Activated T-cell treated with anti-CD3 and anti-CD28 coated beads for 4 hours (primary cell): ENCODE data around the gene SENP3.
A peak's percentile ranks its signal among the peaks of the same experiment; 100 is the strongest.
"Not testable (repeated sequence)": the region's sequence is repeated elsewhere in the genome, so short reads cannot be mapped to it uniquely, and the experiment has no call there.

Experiments used
- DNase-seq: peaks from one replicate; pipeline ENCODE4 v3.0.0-alpha.2; 2020

The SENP3 gene

DNA sequence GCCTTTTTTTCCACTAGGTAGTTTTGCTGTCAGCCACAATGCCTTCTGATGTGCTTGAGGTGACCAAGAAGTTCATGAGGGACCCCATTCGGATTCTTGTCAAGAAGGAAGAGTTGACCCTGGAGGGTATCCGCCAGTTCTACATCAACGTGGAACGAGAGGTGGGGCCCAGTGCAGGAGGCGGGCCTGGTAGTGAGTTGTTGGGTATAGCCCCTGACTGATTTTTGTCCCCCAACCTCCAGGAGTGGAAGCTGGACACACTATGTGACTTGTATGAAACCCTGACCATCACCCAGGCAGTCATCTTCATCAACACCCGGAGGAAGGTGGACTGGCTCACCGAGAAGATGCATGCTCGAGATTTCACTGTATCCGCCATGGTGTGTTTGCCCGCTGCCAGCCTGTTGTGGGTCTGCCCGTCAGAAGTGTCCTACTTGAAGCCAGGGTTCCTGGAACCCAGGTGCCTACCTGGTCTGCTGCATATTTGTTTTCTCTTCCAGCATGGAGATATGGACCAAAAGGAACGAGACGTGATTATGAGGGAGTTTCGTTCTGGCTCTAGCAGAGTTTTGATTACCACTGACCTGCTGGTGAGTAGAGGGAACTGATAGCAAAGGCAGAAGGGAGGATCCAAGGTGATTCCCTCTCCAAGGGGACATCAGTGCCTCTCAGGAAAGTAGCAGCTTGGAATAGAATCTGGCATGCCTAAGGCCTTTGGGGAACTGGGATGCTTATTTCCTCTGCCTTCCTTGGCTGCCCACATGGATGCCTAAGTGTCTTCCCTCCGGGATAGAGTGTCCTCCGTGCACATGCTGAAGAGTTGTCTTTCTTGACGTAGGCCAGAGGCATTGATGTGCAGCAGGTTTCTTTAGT lies 15.8 kb downstream of the SENP3 start:
- DNase-seq, result no peak

DNA sequence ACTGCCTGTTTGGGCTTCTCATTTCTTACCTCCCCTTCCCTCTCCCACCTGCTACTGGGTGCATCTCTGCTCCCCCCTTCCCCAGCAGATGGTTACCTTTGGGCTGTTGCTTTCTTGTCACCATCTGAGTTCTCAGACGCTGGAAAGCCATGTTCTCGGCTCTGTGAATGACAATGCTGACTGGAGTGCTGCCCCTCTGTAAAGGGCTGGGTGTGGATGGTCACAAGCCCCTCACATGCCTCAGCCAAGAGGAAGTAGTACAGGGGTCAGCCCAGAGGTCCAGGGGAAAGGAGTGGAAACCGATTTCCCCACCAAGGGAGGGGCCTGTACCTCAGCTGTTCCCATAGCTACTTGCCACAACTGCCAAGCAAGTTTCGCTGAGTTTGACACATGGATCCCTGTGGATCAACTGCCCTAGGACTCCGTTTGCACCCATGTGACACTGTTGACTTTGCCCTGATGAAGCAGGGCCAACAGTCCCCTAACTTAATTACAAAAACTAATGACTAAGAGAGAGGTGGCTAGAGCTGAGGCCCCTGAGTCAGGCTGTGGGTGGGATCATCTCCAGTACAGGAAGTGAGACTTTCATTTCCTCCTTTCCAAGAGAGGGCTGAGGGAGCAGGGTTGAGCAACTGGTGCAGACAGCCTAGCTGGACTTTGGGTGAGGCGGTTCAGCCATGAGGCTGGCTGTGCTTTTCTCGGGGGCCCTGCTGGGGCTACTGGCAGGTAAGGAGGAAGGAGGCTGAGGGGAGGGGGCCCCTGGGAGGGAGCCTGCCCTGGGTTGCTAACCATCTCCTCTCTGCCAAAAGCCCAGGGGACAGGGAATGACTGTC lies 17.5 kb downstream of the SENP3 start, which contains the start of gene CD68:
TSS of gene CD68 (plus strand) at position 638 of the 833 bp plus-strand sequence. CDS start at position 678, 40 bp downstream.
- peak; percentile 60 for DNase-seq

DNA sequence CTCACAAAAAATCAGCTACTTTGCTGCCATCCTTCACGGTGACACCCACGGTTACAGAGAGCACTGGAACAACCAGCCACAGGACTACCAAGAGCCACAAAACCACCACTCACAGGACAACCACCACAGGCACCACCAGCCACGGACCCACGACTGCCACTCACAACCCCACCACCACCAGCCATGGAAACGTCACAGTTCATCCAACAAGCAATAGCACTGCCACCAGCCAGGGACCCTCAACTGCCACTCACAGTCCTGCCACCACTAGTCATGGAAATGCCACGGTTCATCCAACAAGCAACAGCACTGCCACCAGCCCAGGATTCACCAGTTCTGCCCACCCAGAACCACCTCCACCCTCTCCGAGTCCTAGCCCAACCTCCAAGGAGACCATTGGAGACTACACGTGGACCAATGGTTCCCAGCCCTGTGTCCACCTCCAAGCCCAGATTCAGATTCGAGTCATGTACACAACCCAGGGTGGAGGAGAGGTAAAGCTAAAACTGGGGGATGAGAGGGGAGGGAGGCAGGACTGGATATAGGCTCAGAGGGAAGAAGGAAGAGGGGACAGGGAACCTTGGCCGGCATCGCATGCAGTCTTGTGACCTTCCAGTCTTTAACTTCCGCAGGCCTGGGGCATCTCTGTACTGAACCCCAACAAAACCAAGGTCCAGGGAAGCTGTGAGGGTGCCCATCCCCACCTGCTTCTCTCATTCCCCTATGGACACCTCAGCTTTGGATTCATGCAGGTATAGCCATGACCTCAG lies 18.3 kb downstream of the SENP3 start:
- no peak for DNase-seq

DNA sequence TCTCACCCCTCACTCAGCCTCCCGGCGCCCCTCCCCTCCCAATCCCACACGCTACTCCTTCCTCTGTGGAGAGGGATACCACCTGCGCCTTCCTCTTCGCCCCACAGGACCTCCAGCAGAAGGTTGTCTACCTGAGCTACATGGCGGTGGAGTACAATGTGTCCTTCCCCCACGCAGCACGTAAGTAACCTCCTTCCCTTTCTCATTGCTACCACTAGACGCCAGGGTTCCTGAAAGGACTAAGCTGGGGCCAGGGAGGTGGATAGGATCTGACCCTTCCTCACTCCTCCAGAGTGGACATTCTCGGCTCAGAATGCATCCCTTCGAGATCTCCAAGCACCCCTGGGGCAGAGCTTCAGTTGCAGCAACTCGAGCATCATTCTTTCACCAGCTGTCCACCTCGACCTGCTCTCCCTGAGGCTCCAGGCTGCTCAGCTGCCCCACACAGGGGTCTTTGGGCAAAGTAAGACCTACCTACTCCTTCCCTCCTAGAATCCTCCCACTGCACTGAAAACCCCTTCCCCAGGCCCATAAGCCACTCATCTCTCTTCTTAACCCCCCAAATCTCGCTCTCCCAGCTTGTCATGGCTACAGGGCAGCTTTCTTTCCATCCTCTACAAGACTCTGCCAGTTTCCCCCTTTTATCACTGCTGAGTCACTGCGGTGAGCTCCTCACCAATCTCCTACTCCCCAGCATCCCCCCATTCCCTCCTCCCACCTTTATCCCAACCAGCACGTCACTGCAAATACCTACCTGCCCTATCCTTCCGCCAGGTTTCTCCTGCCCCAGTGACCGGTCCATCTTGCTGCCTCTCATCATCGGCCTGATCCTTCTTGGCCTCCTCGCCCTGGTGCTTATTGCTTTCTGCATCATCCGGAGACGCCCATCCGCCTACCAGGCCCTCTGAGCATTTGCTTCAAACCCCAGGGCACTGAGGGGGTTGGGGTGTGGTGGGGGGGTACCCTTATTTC lies 19.2 kb downstream of the SENP3 start:
- DNase-seq, result no peak

DNA sequence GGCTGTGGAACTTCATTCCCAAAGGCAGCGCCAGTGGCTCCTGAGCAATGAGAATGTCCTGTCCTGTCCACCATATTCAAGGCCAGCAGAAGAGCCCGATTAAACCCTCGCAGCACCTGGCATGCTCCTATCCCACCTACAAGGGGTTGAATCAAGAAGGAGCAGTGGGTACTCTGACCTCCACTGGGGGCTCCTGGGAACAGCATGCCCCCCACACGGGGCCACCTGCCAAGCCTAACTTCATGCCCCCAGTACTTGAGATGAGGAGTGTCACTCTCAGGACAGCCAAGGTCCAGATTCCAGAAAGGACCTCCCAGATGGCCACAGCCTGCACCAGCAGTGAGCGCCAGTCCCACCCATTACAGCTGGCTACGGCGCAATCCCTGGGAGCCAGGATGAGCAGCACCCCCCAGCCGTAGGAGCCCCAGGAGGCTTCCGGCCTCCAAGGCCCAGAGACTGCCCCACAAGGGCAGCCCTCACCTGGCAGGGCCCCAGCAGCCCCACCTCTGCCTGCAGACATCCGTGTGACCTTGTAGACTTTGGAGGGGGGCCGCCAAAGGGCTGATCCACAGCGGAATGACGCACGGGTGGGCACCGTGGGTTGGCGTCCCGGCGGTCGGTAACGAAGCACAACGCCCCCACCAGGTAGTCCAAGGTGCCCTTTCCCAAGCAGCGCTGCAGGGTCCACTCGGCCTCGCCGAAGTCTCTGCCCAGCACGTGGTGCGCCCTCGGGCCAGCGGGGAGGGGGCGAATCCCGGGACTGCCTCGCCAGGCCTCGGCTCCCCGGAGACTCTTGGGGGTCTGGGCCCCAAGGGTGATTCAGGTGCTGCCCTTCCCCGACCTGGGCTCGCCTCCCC lies 20.9 kb downstream of the SENP3 start:
- DNase-seq, result no peak

DNA sequence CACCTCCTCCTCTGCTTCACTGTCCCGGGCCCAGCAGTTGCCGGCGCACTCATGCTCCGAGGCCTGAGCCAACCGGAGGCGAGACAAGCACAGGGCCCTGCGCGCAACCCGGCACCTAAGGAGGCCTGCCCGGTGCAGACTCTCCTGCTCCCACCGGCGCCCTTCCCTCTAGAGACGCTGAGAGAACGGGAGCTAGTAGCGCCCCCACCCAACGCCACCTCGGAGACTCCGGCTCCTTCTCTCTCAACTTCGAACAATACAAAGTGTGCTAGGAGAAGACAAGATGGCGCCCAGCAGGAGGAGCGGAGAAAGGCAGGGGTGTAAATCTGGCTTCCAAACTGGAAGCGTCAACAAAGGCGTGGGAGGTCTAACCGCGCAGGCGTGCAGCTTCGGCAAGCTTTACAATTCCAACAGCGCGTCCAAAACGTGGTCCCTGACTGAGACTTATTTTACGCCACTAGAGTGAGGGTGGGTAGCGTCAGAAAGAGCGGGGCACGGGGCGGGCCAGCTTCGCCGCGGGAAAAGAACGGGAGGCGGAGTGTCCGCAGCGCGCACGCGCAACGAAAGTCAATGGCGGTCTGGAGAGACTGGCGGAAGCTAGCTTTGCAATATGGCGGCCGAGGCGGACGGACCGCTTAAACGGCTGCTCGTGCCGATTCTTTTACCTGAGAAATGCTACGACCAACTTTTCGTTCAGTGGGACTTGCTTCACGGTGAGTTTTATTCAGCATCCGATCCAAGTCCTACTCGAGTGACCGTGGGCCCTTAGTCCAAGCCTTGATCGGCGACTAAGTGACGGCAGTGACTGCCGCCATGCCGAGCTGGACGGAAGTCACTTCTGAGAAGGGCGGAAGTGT lies 21.8 kb downstream of the SENP3 start, which contains the start of gene MPDU1:
TSS of gene MPDU1 (plus strand) at position 600 of the 857 bp plus-strand sequence. CDS start at position 611, 11 bp downstream.
- DNase-seq, result peak; percentile 88

DNA sequence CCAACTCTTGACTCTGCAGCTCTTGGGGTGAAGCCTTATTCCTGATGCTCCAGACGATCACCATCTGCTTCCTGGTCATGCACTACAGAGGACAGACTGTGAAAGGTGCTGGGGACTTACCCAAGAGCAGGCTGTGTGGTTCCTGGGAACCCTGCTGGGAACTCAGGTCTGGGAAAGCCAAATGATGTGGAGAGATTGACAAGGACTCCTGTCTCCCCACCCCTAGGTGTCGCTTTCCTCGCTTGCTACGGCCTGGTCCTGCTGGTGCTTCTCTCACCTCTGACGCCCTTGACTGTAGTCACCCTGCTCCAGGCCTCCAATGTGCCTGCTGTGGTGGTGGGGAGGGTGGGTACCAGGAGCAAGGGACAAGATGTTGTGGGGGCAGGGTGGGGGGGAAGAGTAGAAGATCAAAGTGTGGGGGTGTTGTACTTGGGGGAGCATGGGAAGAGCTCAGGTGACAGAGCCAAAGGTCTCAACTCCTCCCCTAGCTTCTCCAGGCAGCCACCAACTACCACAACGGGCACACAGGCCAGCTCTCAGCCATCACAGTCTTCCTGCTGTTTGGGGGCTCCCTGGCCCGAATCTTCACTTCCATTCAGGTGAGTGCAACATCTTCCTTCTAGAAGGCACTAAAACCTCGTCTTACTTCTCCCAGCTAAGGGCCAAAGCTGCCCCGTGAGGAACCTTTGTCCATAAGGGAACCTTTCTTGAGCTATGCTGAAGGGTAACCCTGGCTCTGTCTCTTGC lies 25.1 kb downstream of the SENP3 start:
- no peak for DNase-seq

DNA sequence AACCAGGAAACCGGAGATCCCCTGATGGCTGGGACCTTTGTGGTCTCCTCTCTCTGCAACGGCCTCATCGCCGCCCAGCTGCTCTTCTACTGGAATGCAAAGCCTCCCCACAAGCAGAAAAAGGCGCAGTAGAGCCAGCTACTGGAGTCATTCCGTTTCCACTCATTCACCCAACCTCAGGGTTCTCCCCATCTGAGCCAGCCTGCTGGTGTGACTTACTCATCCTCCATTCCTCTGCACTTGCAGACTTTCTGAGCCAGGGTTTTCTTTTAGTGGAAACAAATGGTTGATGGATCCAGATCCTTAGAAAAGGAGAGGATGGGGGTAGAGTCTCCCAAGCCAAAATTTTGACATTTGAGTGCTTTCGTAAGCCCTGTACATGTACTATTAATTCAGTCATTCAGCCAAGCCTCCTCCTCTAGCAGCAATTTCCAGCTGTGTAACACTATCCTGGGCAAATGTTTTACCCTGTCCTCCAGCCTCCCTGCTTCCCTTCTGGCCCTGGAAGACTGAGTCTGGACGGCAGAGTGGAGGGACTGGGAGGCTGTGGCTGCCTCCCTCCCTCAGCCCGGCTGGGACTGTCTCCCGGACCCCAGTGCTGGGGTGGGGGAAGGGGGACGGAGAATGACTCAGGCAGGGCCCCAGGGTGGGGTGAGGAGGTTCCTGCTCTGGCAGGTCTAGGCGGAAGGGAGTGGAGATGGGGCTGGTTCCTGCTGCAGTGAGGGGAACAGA lies 25.9 kb downstream of the SENP3 start:
- no peak for DNase-seq

DNA sequence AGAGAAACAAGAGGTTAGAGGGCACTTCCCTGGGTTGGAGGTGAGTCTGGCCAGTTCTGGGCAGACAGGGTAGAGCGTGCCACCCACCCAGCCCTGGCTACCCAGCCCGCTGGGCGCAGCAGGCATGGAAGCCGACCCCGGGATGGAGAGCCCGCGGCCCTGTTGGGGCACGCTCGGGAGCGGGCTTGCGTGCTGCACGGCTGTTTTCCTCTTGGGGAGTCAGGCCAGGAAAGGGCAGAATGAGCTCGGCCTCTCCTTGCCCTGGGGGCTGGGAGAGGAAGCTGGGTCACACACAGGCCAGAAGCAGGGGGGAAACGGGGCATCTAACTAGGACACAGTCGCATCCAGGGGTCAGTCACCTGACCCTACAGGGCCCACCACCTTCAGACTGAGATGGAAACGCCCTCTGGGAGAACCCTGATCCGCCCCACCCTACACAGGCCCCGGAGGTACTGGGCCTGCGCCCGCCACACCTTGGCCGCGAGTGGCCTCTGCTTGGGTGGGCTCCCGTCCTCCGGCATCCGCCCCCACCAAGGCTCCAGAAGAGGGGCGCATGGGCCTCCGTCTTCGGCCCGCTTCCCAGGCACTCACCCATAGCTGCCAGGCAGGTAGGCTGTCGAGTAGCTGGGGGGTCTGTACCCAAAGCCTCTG lies 27.0 kb downstream of the SENP3 start:
- DNase-seq, result no peak

DNA sequence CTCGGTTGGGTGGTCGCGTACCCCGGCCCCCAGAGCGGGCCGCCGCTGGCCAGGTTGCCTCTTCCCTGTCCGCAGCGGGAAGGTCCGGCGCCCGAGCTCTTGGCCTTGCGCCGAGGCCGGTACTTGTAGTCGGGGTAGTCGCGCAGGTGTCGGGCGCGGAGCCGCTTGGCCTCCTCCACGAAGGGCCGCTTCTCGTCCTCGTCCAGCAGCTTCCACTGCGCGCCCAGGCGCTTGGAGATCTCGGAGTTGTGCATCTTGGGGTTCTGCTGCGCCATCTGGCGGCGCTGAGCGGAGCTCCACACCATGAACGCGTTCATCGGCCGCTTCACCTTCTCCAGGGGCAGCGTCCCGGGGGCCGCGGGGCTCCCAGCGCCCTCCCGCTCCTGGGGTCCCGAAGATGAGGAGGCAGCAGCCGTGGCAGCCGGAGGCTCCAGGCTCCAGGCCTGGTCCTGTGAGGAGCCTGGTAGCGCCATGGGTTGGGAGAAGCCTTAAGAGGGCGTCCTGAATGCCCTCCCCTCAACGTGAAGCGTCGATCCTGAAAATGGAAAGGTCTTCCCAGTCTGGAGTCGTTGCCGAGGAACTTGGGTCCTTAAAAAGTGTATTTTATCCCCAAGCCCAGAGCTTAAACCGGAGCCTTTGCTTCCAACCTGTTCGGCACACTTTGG lies 27.6 kb downstream of the SENP3 start:
- peak; percentile 48 for DNase-seq

DNA sequence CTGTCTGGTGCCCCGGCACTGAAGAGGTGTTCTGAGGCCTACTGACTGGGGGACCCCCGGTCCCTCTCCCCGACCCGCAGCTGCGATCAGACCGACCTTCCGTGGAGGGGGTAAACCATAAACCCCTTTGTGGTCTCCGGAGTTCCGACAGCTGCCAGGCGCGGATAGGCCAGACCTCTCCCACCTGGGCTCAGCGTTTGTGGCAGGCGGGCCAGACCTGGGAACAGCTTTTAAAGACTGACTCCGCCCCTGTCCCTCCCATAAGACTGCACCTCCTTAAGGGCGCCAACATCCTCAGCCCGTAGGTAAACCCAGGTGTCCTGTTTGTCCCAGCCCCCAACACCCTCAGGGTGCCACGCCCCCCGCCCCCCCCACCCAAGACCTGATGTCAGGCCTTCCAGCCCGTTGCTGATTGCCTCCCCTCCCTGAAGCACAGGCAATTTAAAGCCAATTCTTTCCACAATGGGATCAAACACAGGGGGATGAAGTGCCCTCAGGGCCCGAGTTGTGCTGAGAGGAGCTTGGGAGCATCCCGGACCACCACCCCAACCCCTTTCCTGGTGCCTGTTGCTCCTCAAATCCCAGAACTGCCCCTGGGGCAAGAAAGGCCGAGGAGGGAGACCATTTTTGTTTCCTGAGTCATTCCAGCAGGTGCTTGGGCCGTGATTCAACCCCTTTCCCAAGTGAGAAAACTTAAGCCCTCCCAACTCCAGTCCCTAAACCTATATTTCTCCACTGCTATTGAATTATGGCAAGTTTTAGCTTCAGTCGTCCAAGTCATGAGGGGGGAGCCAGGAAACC lies 28.4 kb downstream of the SENP3 start, which contains the start of gene SOX15:
TSS of gene SOX15 (minus strand) at position 204 of the 801 bp plus-strand sequence. CDS start 418 bp downstream, outside the sequence.
- DNase-seq, result no peak

DNA sequence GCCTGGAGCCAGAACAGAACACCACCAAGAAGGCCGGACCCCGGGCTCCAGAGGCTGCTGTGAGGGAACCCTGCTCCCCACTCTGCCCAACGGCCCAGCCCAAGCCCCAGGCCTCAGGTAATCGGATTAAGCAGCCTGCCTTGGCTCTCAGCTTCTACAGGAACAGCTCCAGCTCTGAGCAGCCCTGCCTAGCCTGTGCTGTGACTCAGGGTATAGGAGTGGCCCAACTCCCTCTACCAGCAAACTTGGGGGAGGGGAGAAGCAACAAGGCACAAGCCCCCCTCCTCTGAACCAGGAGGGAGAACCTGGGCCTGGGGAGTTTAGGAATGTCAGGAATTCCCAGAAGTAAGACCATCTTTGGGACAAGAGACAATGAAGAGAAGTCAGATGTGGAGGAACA lies 29.0 kb downstream of the SENP3 start:
- no peak for DNase-seq

DNA sequence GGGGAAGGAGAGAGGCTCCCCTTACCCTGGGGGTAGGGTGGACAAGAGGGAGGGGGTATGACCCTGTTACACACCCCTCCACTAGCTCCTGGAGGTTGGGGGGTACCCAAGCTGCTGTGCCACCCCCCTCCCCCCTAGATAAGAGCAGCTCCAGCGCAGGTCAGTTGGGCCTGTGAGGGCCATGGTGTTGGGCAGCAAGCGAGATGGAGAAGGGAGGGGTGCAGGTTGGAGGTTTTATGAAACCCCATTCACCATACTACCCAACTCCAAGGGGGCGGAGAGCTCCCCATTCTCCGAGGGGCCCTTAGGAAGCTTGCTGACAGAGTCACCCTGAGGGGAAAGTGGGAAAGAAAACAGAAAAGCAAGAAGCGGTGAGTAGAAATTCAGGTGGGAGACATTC lies 29.9 kb downstream of the SENP3 start:
- DNase-seq, result no peak

DNA sequence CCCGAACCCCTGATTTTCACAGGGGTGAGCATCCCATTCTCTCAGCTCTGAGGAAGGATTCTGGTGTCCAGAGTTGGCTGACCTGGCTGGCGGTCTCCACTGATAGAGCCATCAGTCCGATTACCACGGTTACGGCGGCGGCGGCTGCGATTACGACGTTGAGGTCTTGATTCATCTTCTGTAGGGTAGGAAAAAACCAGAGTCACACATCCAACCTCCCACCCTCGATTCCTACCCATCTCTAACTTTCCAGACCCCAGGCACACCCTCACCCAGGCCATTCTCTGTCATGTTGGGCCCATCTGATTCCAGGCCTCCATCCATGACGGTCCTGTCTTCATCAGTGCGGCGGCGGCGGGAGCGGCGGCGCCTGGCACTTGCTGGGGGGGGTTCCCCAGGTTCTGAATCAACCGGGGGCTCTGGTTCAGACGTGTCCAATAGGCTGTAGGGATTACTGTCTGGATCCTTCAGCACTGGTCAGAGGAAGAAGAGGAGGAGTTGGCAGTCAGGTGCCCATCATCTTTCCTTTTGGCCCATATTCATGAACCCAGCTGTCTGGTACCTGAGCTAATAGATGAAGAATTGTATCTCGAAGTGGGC lies 30.8 kb downstream of the SENP3 start:
- DNase-seq, result no peak

DNA sequence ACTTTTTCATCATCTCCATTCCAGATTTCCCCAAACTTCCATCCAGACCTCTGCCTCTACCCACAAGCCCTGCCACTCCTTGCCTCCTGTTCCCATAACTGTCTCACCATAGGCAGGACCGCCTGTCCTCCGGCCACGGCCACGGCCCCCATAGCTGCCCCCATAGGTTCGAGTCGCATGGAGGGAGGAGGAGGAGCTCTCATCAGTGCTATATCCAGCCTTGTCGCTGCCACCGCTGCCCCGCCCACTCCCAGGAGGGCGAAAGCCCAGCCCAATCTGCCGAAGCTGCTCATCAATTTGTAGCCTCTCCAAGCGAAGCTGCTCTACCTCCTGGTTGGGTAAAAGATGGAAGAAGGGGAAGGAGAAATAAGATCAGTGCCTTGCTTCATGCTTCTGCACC lies 31.6 kb downstream of the SENP3 start:
- no peak for DNase-seq

DNA sequence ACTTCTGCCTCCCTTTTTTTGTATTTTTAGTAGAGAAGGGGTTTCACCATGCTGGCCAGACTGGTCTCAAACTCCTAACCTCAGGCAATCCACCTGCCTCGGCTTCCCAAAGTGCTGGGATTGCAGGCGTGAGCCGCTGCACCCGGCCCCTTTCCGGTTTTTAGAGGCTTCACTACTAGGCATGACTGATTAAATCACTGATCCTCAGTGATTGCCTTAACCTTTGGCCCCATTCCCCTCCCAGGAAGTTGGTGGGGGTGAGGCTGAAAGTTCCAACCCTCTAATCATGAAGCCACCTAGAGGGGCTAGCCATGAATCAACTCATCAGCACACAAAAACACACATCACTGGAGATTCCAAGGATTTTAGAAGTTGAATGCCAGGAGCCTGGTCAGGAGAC lies 35.8 kb downstream of the SENP3 start:
- DNase-seq, result not testable (repeated sequence)
